ENCODE measurements around the gene LAMP1.

- no peak for TF ChIP-seq CTCF (conservative IDR thresholded peaks at IDR 0.05 in 1 of 2, IDR thresholded peaks at IDR 0.05 in 1 of 2; ENCODE audit: low read depth in 1 of 2, low read length in 2 of 2)
- TF ChIP-seq EZH2 (IDR thresholded peaks at IDR 0.05; ENCODE audit: low read length, missing control alignments), result no peak
Measured at GRCh38 chr13:113328851-113329250, 31.8 kb downstream of the LAMP1 start.

Measured in fibroblast of lung (primary cell).